Subcutaneous preadipocyte (primary cell): ENCODE measurements around the gene ADAMTSL4. TPM values are rescaled to one million over a fixed set of nuclear protein-coding genes. Genes with fewer than 3 reads are reported as not detected.

Experiments used
- small RNA-seq: library from RNA; depleted of rRNA; stranded (forward); fragments of <200 nt; gene quantifications from one replicate; pipeline ENCODE3, GENCODE V24; 2012
- total RNA-seq: library from RNA; depleted of rRNA; stranded (reverse); fragments of >200 nt; gene quantifications from 2 replicates; pipeline ENCODE4 v1.2.3, GENCODE V29; 2012

ADAMTSL4 gene
- 36.2 and 42.3 TPM in 2 replicates for total RNA-seq

GRCh38 chr1:150548632-150549495, at the start of gene ADAMTSL4:
TSS of gene ADAMTSL4 (plus strand) at chr1:150549408. CDS start at chr1:150552289, 2,881 bp downstream.

GRCh38 chr1:150507912-150508864, 41.0 kb upstream of the ADAMTSL4 start, which contains the start of gene ECM1:
TSS of gene ECM1 (plus strand) at chr1:150508109. CDS start at chr1:150508210, 101 bp downstream.

GRCh38 chr1:150515328-150516049, 33.7 kb upstream of the ADAMTSL4 start, which contains the start of gene FALEC:
TSS of gene FALEC (plus strand) at chr1:150515752.

GRCh38 chr1:150579110-150579944, 30.1 kb downstream of the ADAMTSL4 start, which contains the start of gene MCL1:
TSS of gene MCL1 (minus strand) at chr1:150579610. CDS start at chr1:150579530, 80 bp downstream.

Small RNA genes lying within 50 kb of the gene (small RNA-seq; reads per million reads assigned to genes)
- gene MIR4257 (not detected), gene RF00015 (not detected), gene RF00561 (not detected), gene RN7SL473P (not detected), gene RN7SL600P (not detected)

Other genes starting within 250 kb of the ADAMTSL4 start
- gene PRPF3, start 227.9 kb upstream of the ADAMTSL4 start, total RNA-seq = 34.2 and 49.1 TPM in 2 replicates
- 8.8 and 11.9 TPM in 2 replicates for gene RPRD2, start 185.3 kb upstream of the ADAMTSL4 start, total RNA-seq
- gene TARS2, start 62.0 kb upstream of the ADAMTSL4 start, total RNA-seq = 22.3 and 26.1 TPM in 2 replicates
- 23.9 and 26.8 TPM in 2 replicates for gene ECM1, start 41.3 kb upstream of the ADAMTSL4 start, total RNA-seq
- not detected in 2 replicates for gene FALEC, start 33.7 kb upstream of the ADAMTSL4 start, total RNA-seq
- 203 and 308 TPM in 2 replicates for gene MCL1, start 30.2 kb downstream of the ADAMTSL4 start, total RNA-seq
- 75.3 and 96.0 TPM in 2 replicates for gene ENSA, start 80.2 kb downstream of the ADAMTSL4 start, total RNA-seq
- 14.7 and 15.2 TPM in 2 replicates for gene GOLPH3L, start 147.7 kb downstream of the ADAMTSL4 start, total RNA-seq
- under 0.01 TPM in 1 of 2 replicates, not detected in the other for gene HORMAD1, start 171.5 kb downstream of the ADAMTSL4 start, total RNA-seq
- 3.3 and 5.5 TPM in 2 replicates for gene CTSS, start 216.4 kb downstream of the ADAMTSL4 start, total RNA-seq